Coronary artery (tissue), 2 donors: ENCODE results near the gene IL20RB.

Source experiments
- DNase-seq: peaks from one replicate; pipeline ENCODE4 v3.0.0-alpha.2; 2017; ENCODE audit warnings: low spot score
- H3K27ac ChIP-seq, 2 donors: fragments of 200-600 bp; sonication (generic); one replicate each; pipeline ENCODE4 v1.5.1; 2016 to 2019
- H3K4me3 ChIP-seq: fragments of 200-600 bp; sonication (generic); 2 replicates; pipeline ENCODE4 v1.5.1; 2016; ENCODE audit warnings: mild to moderate bottlenecking, moderate library complexity
- TF ChIP-seq, protein P1 (sequence below): fragments of 200-600 bp; sonication (generic); IDR thresholded peaks from one replicate; pipeline ENCODE4 v1.5.1; 2019; ENCODE audit warnings: antibody characterized with exemption

IL20RB gene

DNA sequence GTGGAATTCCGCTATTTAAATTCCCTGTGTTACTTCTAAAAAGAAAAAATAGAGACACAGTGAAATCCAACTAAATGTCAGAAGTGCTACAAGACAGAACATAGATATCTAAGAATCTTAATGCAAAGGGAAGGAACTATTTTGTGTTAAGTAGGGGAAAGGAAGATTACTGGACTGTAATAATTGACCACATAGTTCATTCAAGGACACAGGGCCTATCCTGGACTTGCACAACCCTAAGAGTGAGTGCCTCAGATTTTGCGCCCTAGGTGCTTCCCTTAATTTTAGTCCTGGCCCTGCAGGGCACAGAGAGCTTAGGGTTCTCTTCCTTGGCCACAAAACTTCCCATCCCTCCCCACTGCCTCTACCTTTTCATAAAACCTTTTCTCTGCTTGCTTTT is 3.5 kb upstream of the IL20RB start:
- DNase-seq: no peak
- Histone ChIP-seq H3K4me3 (no peak overlapping the region), H3K27ac (no peak overlapping the region)
- TF ChIP-seq, protein P1, sequence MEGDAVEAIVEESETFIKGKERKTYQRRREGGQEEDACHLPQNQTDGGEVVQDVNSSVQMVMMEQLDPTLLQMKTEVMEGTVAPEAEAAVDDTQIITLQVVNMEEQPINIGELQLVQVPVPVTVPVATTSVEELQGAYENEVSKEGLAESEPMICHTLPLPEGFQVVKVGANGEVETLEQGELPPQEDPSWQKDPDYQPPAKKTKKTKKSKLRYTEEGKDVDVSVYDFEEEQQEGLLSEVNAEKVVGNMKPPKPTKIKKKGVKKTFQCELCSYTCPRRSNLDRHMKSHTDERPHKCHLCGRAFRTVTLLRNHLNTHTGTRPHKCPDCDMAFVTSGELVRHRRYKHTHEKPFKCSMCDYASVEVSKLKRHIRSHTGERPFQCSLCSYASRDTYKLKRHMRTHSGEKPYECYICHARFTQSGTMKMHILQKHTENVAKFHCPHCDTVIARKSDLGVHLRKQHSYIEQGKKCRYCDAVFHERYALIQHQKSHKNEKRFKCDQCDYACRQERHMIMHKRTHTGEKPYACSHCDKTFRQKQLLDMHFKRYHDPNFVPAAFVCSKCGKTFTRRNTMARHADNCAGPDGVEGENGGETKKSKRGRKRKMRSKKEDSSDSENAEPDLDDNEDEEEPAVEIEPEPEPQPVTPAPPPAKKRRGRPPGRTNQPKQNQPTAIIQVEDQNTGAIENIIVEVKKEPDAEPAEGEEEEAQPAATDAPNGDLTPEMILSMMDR: no peak

DNA sequence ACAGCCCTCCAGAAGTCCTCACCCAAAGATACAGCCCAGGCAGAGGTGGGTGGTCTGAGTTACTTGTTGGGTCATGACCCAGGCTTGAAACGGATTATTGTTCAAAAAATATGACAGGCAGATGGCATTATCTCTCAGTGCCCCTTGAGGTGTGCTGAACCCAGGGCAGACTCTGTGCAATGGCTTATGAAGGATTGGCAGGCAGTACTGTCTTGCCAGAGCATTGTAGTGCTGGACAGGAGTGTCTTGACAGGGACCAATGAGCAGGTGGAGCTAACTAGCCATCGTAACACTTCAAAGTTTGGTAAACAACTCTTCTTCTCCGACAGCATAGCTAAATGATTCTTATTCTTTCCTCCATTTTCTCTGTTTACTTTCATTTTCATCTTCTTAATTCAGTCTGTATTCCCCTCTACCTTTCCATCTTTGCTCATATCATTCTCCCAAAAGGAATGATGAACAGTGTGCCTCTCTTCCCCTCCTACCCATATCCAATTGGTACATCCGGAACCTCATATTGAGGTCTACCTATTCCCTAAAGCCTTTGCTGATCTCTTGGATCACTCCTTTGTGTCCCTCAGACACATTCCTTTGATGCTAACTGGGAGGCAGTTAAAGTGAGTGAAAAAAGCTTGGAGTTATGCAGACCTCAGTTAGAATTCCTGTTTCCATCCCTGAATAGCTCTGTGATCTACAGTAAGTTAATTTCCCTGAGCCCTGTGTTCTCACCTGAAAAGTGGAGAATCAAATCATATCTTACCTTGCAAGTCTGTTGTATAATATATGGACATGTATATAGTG is 2.6 kb upstream of the IL20RB start:
- no peak overlapping the region for H3K27ac ChIP-seq
- TF ChIP-seq, protein P1: no peak
- DNase-seq: no peak
- no peak overlapping the region for H3K4me3 ChIP-seq

DNA sequence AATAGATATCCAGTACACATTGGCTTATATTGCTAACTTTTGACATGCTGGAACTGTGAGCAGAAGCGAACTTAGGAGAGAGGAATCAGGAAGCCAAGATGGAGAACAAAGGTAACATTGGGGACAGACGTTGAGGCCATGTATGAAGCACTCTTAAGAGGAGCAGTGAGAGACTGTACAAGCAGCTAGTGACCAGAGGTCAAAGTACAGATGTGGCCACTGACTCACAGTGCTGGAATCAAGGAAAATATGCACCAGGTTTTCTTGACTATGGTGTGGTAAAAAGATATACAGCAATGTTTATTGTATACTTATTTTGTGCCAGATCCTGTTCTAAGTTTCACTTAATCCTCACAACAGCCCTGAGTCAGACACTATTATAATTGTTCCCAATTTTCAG is 2.0 kb upstream of the IL20RB start:
- no peak for DNase-seq
- no peak overlapping the region for H3K4me3 ChIP-seq
- TF ChIP-seq, protein P1: no peak
- no peak overlapping the region for H3K27ac ChIP-seq

DNA sequence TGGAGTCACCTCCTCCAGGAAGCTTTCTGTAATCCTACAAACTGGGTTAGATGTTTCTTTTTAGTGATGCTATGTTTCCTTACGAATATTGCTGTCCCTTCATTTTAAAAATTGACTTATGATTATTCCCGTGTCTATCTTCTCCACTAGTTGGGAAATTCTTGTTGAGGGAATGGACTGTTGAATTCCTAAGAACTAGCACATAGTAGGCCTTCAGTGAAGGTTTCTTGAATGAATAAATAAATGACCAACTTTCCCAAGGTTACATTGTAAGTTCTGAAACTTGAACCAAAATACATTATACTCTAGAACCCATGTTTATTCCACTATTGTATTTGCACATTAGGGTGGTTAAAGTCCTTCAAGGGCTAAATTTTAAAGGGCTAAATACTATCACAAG is 812 bp upstream of the IL20RB start:
- TF ChIP-seq, protein P1: no peak
- DNase-seq: no peak
- Histone ChIP-seq H3K27ac (no peak overlapping the region), H3K4me3 (no peak overlapping the region)

DNA sequence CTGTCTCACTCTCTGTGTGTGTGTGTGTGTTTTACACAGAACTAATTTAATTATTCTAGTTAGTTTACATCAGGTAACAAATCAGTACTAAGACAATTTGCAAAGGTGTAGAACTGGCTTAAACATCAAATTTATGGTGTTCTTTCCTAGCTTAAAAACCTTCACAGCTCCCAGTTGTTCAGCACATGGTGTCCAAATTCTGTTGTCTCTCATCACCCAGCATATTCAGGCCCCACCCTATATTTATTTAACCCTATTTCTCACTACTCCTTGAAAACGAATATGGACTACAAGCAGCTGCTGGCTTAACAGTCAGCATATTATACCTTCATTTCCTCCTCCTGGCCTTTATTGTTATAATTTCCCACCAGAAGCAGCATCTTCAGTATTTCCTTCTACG is 1.2 kb downstream of the IL20RB start:
- TF ChIP-seq, protein P1: no peak
- no peak for DNase-seq
- no peak overlapping the region for H3K4me3 ChIP-seq
- no peak overlapping the region for H3K27ac ChIP-seq

DNA sequence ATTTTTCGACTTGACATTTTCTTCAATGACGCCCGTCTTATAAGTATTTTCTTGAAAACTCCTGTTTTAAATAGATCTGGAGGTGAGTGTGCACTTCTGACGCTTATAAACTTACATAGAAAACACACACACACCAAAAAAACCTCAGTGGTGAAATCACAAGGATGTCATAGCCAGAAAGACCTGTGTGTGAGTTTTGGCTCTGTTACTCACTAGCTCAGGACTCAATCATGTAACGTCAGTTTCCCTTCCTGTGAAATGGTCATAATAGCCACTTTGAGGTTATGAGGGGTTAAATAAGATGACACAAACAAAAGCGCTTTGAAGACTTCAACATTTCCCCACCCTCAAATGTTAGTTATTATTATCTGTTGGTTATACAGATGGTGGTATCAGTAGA is 1.8 kb downstream of the IL20RB start:
- H3K27ac ChIP-seq: no peak overlapping the region
- TF ChIP-seq, protein P1: no peak
- no peak overlapping the region for H3K4me3 ChIP-seq

More for the DNA sequence above, 1.8 kb downstream of the IL20RB start:
- no peak for DNase-seq
